Astrocyte (in vitro differentiated cells and primary cell): ENCODE measurements around the gene RGR. TPM values are rescaled to one million over a fixed set of nuclear protein-coding genes. Genes with fewer than 3 reads are reported as not detected.

Source experiments
- DNase-seq: peaks from one replicate; pipeline ENCODE4 v3.0.0-alpha.2; 2010; ENCODE audit warnings: low read depth
- FAIRE-seq: peaks from 2 replicates; lab custom pipeline; 2011; peaks lifted over from hg19 to GRCh38; lab: Jason Lieb, UNC
- H2AFZ ChIP-seq: 2 replicates; pipeline ENCODE4 v1.6.0; 2012; ENCODE audit warnings: low read depth, low read length, inconsistent platforms
- H3K27ac ChIP-seq: 2 replicates; pipeline ENCODE4 v1.5.1; 2011; ENCODE audit warnings: low read depth, low read length, inconsistent platforms
- H3K27me3 ChIP-seq: 2 replicates; pipeline ENCODE4 v1.6.0; 2011; ENCODE audit warnings: low read length, inconsistent platforms; ENCODE audit not compliant: insufficient read depth
- H3K36me3 ChIP-seq: 2 replicates; pipeline ENCODE4 v1.5.1; 2011; ENCODE audit warnings: low read length, inconsistent platforms; ENCODE audit not compliant: insufficient read depth
- H3K4me1 ChIP-seq: 2 replicates; pipeline ENCODE4 v1.5.1; 2011; ENCODE audit warnings: low read length, inconsistent platforms; ENCODE audit not compliant: insufficient read depth
- H3K4me2 ChIP-seq: 2 replicates; pipeline ENCODE4 v1.6.0; 2012; ENCODE audit warnings: low read length, inconsistent platforms
- H3K4me3 ChIP-seq: 2 replicates; pipeline ENCODE4 v1.5.1; 2011; ENCODE audit warnings: low read depth, mild to moderate bottlenecking, low read length, inconsistent platforms; ENCODE audit not compliant: insufficient read depth
- H3K79me2 ChIP-seq: 2 replicates; pipeline ENCODE4 v1.6.0; 2012; ENCODE audit warnings: mild to moderate bottlenecking, low read length, inconsistent platforms; ENCODE audit not compliant: insufficient read depth
- H3K9ac ChIP-seq: 2 replicates; pipeline ENCODE4 v1.6.0; 2012; ENCODE audit warnings: mild to moderate bottlenecking, low read length, inconsistent platforms
- H3K9me3 ChIP-seq: 2 replicates; pipeline ENCODE4 v1.5.1; 2012; ENCODE audit warnings: low read depth, mild to moderate bottlenecking, low read length, inconsistent platforms; ENCODE audit not compliant: insufficient read depth
- H4K20me1 ChIP-seq: 2 replicates; pipeline ENCODE4 v1.6.0; 2012; ENCODE audit warnings: low read length, inconsistent platforms; ENCODE audit not compliant: insufficient read depth
- H3K27ac Mint-ChIP-seq: one replicate; pipeline ENCODE4 v1.8.0; 2021; ENCODE audit warnings: mild to moderate bottlenecking, mixed read lengths; ENCODE audit not compliant: unreplicated experiment
- H3K27me3 Mint-ChIP-seq: one replicate; pipeline ENCODE4 v1.8.0; 2021; ENCODE audit warnings: low read depth, mixed read lengths; ENCODE audit not compliant: unreplicated experiment
- H3K36me3 Mint-ChIP-seq: one replicate; pipeline ENCODE4 v1.8.0; 2021; ENCODE audit warnings: low read depth, mixed read lengths; ENCODE audit not compliant: unreplicated experiment
- H3K4me1 Mint-ChIP-seq: one replicate; pipeline ENCODE4 v1.8.0; 2021; ENCODE audit warnings: low read depth, mixed read lengths; ENCODE audit not compliant: unreplicated experiment
- H3K4me3 Mint-ChIP-seq: one replicate; pipeline ENCODE4 v1.8.0; 2021; ENCODE audit warnings: mild to moderate bottlenecking, moderate library complexity, mixed read lengths; ENCODE audit not compliant: unreplicated experiment
- H3K9me3 Mint-ChIP-seq: one replicate; pipeline ENCODE4 v1.8.0; 2021; ENCODE audit warnings: mild to moderate bottlenecking, mixed read lengths; ENCODE audit not compliant: unreplicated experiment
- CTCF ChIP-seq: IDR thresholded peaks from 2 replicates; pipeline ENCODE4 v1.5.1; 2011; ENCODE audit warnings: low read depth, mild to moderate bottlenecking, inconsistent platforms, low read length, moderate library complexity; ENCODE audit not compliant: insufficient read depth
- EZH2 ChIP-seq: IDR thresholded peaks from 2 replicates; pipeline ENCODE4 v1.6.1; 2012; ENCODE audit warnings: mild to moderate bottlenecking, low read length, inconsistent platforms; ENCODE audit not compliant: insufficient read depth
- total RNA-seq: library from RNA; stranded (reverse); gene quantifications from 2 replicates; pipeline ENCODE4 v1.2.1, GENCODE V29; 2021

RGR gene
- total RNA-seq, 1 donor from 2014 or later: not detected

DNA sequence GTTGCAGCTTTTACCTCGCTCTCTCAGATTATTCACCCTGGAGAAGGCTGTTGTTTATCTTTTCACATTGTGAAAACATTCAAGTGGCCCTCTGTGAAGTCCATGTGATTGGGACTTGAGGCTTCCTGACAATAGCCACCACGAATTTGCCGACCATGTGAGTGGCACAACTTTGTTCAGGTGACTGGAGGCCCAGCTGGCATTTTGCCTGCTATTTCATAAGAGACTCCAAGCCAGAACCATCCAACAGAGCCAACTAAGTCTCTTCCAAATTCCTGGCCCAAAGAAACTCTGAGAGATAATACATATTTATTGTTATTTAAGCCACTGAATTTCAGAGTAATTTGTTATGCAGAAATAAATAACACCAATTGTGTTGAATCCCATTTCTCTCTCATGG is 45.4 kb downstream of the RGR start:
- H3K4me1 ChIP-seq: no peaks in the 10 kb centered on the region
- H3K9me3 Mint-ChIP-seq: peaks cover 3% of the 10 kb centered on the region
- DNase-seq (no peak), FAIRE-seq (no peak)
- H3K4me3 Mint-ChIP-seq: no peak overlapping the region
- no peak overlapping the region for H3K9ac ChIP-seq
- no peaks in the 10 kb centered on the region for H4K20me1 ChIP-seq
- H3K4me1 Mint-ChIP-seq: no peaks in the 10 kb centered on the region
- peaks cover 5% of the 10 kb centered on the region for H3K27me3 Mint-ChIP-seq
- no peak overlapping the region for H3K4me2 ChIP-seq
- H3K9me3 ChIP-seq: no peaks in the 10 kb centered on the region
- no peak overlapping the region for H3K27ac Mint-ChIP-seq
- no peak for TF ChIP-seq CTCF
- no peak for TF ChIP-seq EZH2
- no peak overlapping the region for H3K27ac ChIP-seq
- H3K36me3 ChIP-seq: no peaks in the 10 kb centered on the region
- no peak overlapping the region for H2AFZ ChIP-seq
- H3K36me3 Mint-ChIP-seq: no peaks in the 10 kb centered on the region
- peaks cover 5% of the 10 kb centered on the region for H3K27me3 ChIP-seq
- H3K79me2 ChIP-seq: no peaks in the 10 kb centered on the region
- no peak overlapping the region for H3K4me3 ChIP-seq

GRCh38 chr10:84291384-84291783 is 46.5 kb downstream of the RGR start:
- Histone ChIP-seq H3K9me3 (no peaks in the 10 kb centered on the region), H3K79me2 (no peaks in the 10 kb centered on the region), H3K4me3 (no peak overlapping the region), H3K27ac (no peak overlapping the region), H2AFZ (no peak overlapping the region), H3K4me1 (peaks cover 7% of the 10 kb centered on the region), H3K36me3 (no peaks in the 10 kb centered on the region), H4K20me1 (no peaks in the 10 kb centered on the region), H3K9ac (no peak overlapping the region), H3K27me3 (peaks cover 5% of the 10 kb centered on the region), H3K4me2 (no peak overlapping the region)
- Mint-ChIP-seq H3K27me3 (peaks cover 5% of the 10 kb centered on the region), H3K27ac (no peak overlapping the region), H3K4me3 (no peak overlapping the region), H3K36me3 (no peaks in the 10 kb centered on the region), H3K4me1 (peaks cover 4% of the 10 kb centered on the region), H3K9me3 (peaks cover 3% of the 10 kb centered on the region)
- FAIRE-seq: peak; percentile 84
- TF ChIP-seq EZH2 (no peak), CTCF (no peak)
- DNase-seq: peak; percentile 61

DNA sequence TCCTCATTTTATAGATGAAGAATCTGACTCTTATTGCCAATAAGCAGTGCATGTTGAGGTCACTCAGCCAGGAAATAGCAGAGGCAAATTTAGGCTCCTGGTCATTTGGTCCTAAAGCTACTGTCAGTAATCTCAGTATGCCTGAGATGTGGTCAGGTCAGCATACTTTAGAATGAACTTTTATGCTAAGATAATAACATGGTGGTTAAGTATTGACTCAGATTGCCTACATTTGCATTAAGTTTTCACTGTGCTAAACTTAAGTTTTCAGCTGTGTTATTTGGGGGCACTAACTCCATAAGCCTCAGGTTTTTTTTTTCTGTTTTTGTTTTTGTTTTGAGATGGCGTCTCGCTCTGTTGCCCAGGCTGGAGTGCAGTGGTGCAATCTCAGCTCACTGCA is 47.6 kb downstream of the RGR start:
- H3K27ac Mint-ChIP-seq: no peak overlapping the region
- H3K27ac ChIP-seq: no peak overlapping the region
- peaks cover 12% of the 10 kb centered on the region for H3K4me1 ChIP-seq
- H3K9me3 Mint-ChIP-seq: peaks cover 3% of the 10 kb centered on the region
- no peaks in the 10 kb centered on the region for H3K36me3 Mint-ChIP-seq
- H3K27me3 Mint-ChIP-seq: peaks cover 5% of the 10 kb centered on the region
- no peaks in the 10 kb centered on the region for H4K20me1 ChIP-seq
- H3K9ac ChIP-seq: no peak overlapping the region
- peaks cover 8% of the 10 kb centered on the region for H3K4me1 Mint-ChIP-seq
- no peak overlapping the region for H3K4me3 ChIP-seq
- TF ChIP-seq EZH2 (no peak), CTCF (no peak)
- H2AFZ ChIP-seq: no peak overlapping the region
- DNase-seq (no peak), FAIRE-seq (no peak)
- H3K9me3 ChIP-seq: no peaks in the 10 kb centered on the region
- no peaks in the 10 kb centered on the region for H3K36me3 ChIP-seq
- no peak overlapping the region for H3K4me3 Mint-ChIP-seq
- no peaks in the 10 kb centered on the region for H3K79me2 ChIP-seq
- no peak overlapping the region for H3K4me2 ChIP-seq
- H3K27me3 ChIP-seq: peaks cover 5% of the 10 kb centered on the region
